Ovary (tissue), 3 donors: ENCODE results near the gene GLP1R.

ENCODE experiments used
- POLR2A ChIP-seq: fragments of 450-650 bp; IDR thresholded peaks from one replicate; pipeline ENCODE4 v1.6.1; 2017; ENCODE audit warnings: antibody characterized with exemption, mild to moderate bottlenecking, moderate library complexity
- TF ChIP-seq, protein P1 (sequence below), 3 donors: fragments of 450-650 bp in 2 of 3; fragments of 200-600 bp in 1 of 3; IDR thresholded peaks; one replicate each; pipeline versions ENCODE4 v1.5.1 to v1.8.0; 2016 to 2022; ENCODE audit warnings: antibody characterized with exemption in 3 of 3, mild to moderate bottlenecking in 1 of 3
- donor health status: DM: no; HTN: no; CAD: no.

GRCh38 chr6:39078695-39079094 is 30.1 kb downstream of the GLP1R start:
- TF ChIP-seq, protein P1, sequence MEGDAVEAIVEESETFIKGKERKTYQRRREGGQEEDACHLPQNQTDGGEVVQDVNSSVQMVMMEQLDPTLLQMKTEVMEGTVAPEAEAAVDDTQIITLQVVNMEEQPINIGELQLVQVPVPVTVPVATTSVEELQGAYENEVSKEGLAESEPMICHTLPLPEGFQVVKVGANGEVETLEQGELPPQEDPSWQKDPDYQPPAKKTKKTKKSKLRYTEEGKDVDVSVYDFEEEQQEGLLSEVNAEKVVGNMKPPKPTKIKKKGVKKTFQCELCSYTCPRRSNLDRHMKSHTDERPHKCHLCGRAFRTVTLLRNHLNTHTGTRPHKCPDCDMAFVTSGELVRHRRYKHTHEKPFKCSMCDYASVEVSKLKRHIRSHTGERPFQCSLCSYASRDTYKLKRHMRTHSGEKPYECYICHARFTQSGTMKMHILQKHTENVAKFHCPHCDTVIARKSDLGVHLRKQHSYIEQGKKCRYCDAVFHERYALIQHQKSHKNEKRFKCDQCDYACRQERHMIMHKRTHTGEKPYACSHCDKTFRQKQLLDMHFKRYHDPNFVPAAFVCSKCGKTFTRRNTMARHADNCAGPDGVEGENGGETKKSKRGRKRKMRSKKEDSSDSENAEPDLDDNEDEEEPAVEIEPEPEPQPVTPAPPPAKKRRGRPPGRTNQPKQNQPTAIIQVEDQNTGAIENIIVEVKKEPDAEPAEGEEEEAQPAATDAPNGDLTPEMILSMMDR (IDR thresholded peaks at IDR 0.05) = no peak
- TF ChIP-seq POLR2A = no peak
